ENCODE data around the gene UCN. TPM values are rescaled to one million over a fixed set of nuclear protein-coding genes. Genes with fewer than 3 reads are reported as not detected.
A peak's percentile ranks its signal among the peaks of the same experiment; 100 is the strongest.

Gene UCN
- total and polyA plus RNA-seq, 2 donors from 2014 or later, result 1.3 to 1.4 TPM

GRCh38 chr2:27264753-27265535, 43.3 kb downstream of the UCN start:
- H3K9ac ChIP-seq (ENCODE audit: low read length in 3 of 3), result no peak overlapping the region
- no peak for FAIRE-seq

GRCh38 chr2:27264253-27264752, 43.9 kb downstream of the UCN start:
- Histone ChIP-seq H3K9me3 (ENCODE audit: control insufficient read depth in 2 of 3, insufficient read depth in 1 of 3, low read length in 3 of 3) (no peaks in the 10 kb centered on the region), H3K4me3 (ENCODE audit: low read length in 3 of 3) (peak overlapping the region in 1 of 3 donors; percentile 43), H3K27me3 (ENCODE audit: control insufficient read depth, insufficient read depth, low read length) (peaks cover 26% of the 10 kb centered on the region), H3K36me3 (ENCODE audit: control insufficient read depth in 2 of 3, insufficient read depth in 3 of 3, low read length in 3 of 3) (no peaks in the 10 kb centered on the region), H3K27ac (ENCODE audit: low read depth in 2 of 2, low read length in 2 of 2) (no peak overlapping the region), H3K4me1 (ENCODE audit: control insufficient read depth in 2 of 3, insufficient read depth in 2 of 3, low read depth in 1 of 3, low read length in 3 of 3) (peaks cover 0 to 9% (median 8%) of the 10 kb centered on the region in 3 donors), H3K9ac (ENCODE audit: low read length in 3 of 3) (no peak overlapping the region)
- FAIRE-seq (no peak), DNase-seq (peak in 4 of 5 donors; percentile 21 to 64 (median 31))
- intact Hi-C loops (cut with DNase I), result no loop called here
- no peak for TF ChIP-seq CTCF (IDR thresholded peaks at IDR 0.05; ENCODE audit: borderline replicate concordance, extremely low read depth, insufficient read depth)

More at GRCh38 chr2:27264753-27265535, 43.3 kb downstream of the UCN start:
- DNase-seq, result peak; percentile 84 to 93 (median 88)
- Histone ChIP-seq H3K4me3 (ENCODE audit: low read length in 3 of 3) (peak overlapping the region in 2 of 3 donors; percentile 3 to 43), H3K27ac (ENCODE audit: low read depth in 2 of 2, low read length in 2 of 2) (no peak overlapping the region), H3K27me3 (ENCODE audit: control insufficient read depth, insufficient read depth, low read length) (peaks cover 26% of the 10 kb centered on the region), H3K36me3 (ENCODE audit: control insufficient read depth in 2 of 3, insufficient read depth in 3 of 3, low read length in 3 of 3) (no peaks in the 10 kb centered on the region), H3K4me1 (ENCODE audit: control insufficient read depth in 2 of 3, insufficient read depth in 2 of 3, low read depth in 1 of 3, low read length in 3 of 3) (peaks cover 0 to 9% (median 8%) of the 10 kb centered on the region in 3 donors), H3K9me3 (ENCODE audit: control insufficient read depth in 2 of 3, insufficient read depth in 1 of 3, low read length in 3 of 3) (no peaks in the 10 kb centered on the region)
- TF ChIP-seq CTCF (IDR thresholded peaks at IDR 0.05; ENCODE audit: borderline replicate concordance, extremely low read depth, insufficient read depth), result peak; percentile 48
- intact Hi-C loops (cut with DNase I), result no loop called here

- no peaks in the 10 kb centered on the region for H3K9me3 ChIP-seq (ENCODE audit: control insufficient read depth in 2 of 3, insufficient read depth in 1 of 3, low read length in 3 of 3)
- H3K27ac ChIP-seq (ENCODE audit: low read depth in 2 of 2, low read length in 2 of 2), result no peak overlapping the region
- intact Hi-C loops (cut with DNase I), result no loop called here
- TF ChIP-seq CTCF (IDR thresholded peaks at IDR 0.05; ENCODE audit: borderline replicate concordance, extremely low read depth, insufficient read depth), result no peak
- H3K4me1 ChIP-seq (ENCODE audit: control insufficient read depth in 2 of 3, insufficient read depth in 2 of 3, low read depth in 1 of 3, low read length in 3 of 3), result peaks cover 0 to 9% (median 8%) of the 10 kb centered on the region in 3 donors
- no peak overlapping the region for H3K9ac ChIP-seq (ENCODE audit: low read length in 3 of 3)
- DNase-seq, result peak in 4 of 5 donors; percentile 14 to 67 (median 48)
- H3K4me3 ChIP-seq (ENCODE audit: low read length in 3 of 3), result peak overlapping the region in 1 of 3 donors; percentile 48
- H3K27me3 ChIP-seq (ENCODE audit: control insufficient read depth, insufficient read depth, low read length), result peaks cover 26% of the 10 kb centered on the region
- no peaks in the 10 kb centered on the region for H3K36me3 ChIP-seq (ENCODE audit: control insufficient read depth in 2 of 3, insufficient read depth in 3 of 3, low read length in 3 of 3)
- no peak for FAIRE-seq
These were observed 44.7 kb downstream of the UCN start for GRCh38 chr2:27263287-27264252.
